GM21619 (cell line): ENCODE results near the gene MCOLN1.

Source experiments
- ATAC-seq: cut with Tn5 transposase; IDR thresholded peaks from one replicate; pipeline ENCODE4 v1.9.1; 2021; ENCODE audit not compliant: unreplicated experiment

The MCOLN1 gene

GRCh38 chr19:7541828-7542443 lies 19.5 kb downstream of the MCOLN1 start:
- no peak for ATAC-seq

GRCh38 chr19:7542556-7543348 lies 20.3 kb downstream of the MCOLN1 start:
- ATAC-seq: no peak

GRCh38 chr19:7544626-7545025 lies 22.2 kb downstream of the MCOLN1 start:
- no peak for ATAC-seq

GRCh38 chr19:7545300-7545699 lies 22.9 kb downstream of the MCOLN1 start:
- no peak for ATAC-seq

GRCh38 chr19:7545904-7546303 lies 23.5 kb downstream of the MCOLN1 start:
- no peak for ATAC-seq

- no peak for ATAC-seq
These were observed 24.7 kb downstream of the MCOLN1 start for GRCh38 chr19:7547159-7547558.

GRCh38 chr19:7549429-7550148 lies 27.2 kb downstream of the MCOLN1 start:
- ATAC-seq: no peak

GRCh38 chr19:7550169-7550770 lies 27.8 kb downstream of the MCOLN1 start:
- no peak for ATAC-seq

GRCh38 chr19:7550987-7551761 lies 28.8 kb downstream of the MCOLN1 start:
- ATAC-seq: no peak

- no peak for ATAC-seq
These were observed 30.4 kb downstream of the MCOLN1 start for GRCh38 chr19:7552781-7553180.

GRCh38 chr19:7554565-7554964 lies 32.1 kb downstream of the MCOLN1 start:
- no peak for ATAC-seq

- ATAC-seq: no peak
These were observed 32.8 kb downstream of the MCOLN1 start for GRCh38 chr19:7554990-7555864.

GRCh38 chr19:7556696-7557315 lies 34.4 kb downstream of the MCOLN1 start:
- ATAC-seq: no peak

- ATAC-seq: no peak
These were observed 36.2 kb downstream of the MCOLN1 start for GRCh38 chr19:7558667-7559066.

- ATAC-seq: no peak
These were observed 36.7 kb downstream of the MCOLN1 start for GRCh38 chr19:7559102-7559501.

GRCh38 chr19:7560255-7560654 lies 37.8 kb downstream of the MCOLN1 start:
- ATAC-seq: no peak

GRCh38 chr19:7561325-7561724 lies 38.9 kb downstream of the MCOLN1 start:
- no peak for ATAC-seq

GRCh38 chr19:7562646-7563393 lies 40.4 kb downstream of the MCOLN1 start:
- ATAC-seq: no peak

- no peak for ATAC-seq
These were observed 42.4 kb downstream of the MCOLN1 start for GRCh38 chr19:7564866-7565265.
